ENCODE data around the gene GYG1. TPM values are rescaled to one million over a fixed set of nuclear protein-coding genes. Genes with fewer than 3 reads are reported as not detected.

The GYG1 gene
- total and polyA plus RNA-seq, 2 of the 8 experiments (the other 6 are each of a cell fraction or from before 2014, with no cell fraction given), result 19.4 to 34.2 TPM

GRCh38 chr3:149009732-149010131 lies 18.4 kb downstream of the GYG1 start (continued):
- TF ChIP-seq HDAC2 (IDR thresholded peaks at IDR 0.05; ENCODE audit: borderline replicate concordance in 1 of 2, low read depth in 2 of 2, low read length in 2 of 2), result no peak
